ENCODE results near the gene TRIM63.
A peak's percentile ranks its signal among the peaks of the same experiment; 100 is the strongest.

TRIM63 gene

DNA sequence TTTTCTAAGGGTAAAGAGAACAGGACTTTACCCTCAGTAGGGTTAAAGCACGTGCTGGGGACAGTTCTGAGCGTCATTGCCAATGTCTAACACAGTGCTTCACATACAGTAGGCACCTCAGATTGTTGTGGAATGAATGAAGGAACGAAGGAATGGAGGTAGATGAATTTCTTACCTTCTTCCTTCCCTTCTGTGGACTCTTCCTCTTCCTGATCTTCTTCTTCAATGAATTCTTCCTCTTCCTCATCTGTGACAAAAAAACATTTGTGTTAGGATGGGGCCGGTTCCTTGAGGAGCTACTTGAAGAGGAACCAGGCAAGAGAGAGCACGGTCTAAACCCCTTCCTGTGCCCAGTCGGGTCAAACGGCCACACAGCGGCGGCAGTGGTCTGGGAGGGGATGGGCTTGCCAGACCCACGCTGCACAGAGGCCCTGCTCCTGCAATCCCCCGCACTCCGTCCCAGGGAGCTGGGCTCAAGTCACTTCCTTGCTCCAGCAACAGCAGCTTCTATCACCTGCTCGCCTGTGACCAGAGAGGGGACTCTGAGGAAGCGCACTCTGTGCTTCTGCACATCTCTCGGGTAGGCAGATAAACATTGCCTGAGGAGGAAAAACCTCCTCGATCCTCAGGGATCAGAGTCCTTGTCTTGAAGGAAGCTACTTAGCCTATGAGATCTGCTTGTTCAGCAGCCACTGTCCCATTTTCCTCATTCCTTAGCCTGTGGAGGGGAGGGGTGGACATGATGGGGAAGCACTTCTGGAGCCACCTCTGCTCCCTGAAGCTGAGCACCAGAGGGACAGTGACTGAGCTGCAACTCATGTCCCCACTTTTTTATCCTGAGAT lies 13.5 kb downstream of the TRIM63 start:
- DNase-seq = no peak

DNA sequence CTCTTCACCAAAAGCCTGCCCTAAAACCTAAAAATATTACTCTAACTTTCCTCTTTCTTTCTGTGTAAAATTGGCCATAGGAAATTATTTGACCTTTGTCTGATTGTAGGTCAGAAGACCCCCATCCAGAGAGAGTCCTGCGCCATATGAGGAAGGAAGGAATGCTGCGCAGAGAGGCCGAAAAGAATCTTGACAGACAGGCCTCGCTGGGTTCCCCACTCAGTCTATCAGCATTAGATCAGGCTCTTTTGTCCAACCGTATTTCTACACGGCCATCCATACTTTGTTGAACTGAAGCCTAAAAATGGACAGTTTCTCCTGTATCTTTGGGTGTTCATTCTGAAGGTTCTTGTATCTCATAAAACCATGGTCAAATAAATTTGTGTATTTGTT lies 17.2 kb downstream of the TRIM63 start:
- DNase-seq = no peak

DNA sequence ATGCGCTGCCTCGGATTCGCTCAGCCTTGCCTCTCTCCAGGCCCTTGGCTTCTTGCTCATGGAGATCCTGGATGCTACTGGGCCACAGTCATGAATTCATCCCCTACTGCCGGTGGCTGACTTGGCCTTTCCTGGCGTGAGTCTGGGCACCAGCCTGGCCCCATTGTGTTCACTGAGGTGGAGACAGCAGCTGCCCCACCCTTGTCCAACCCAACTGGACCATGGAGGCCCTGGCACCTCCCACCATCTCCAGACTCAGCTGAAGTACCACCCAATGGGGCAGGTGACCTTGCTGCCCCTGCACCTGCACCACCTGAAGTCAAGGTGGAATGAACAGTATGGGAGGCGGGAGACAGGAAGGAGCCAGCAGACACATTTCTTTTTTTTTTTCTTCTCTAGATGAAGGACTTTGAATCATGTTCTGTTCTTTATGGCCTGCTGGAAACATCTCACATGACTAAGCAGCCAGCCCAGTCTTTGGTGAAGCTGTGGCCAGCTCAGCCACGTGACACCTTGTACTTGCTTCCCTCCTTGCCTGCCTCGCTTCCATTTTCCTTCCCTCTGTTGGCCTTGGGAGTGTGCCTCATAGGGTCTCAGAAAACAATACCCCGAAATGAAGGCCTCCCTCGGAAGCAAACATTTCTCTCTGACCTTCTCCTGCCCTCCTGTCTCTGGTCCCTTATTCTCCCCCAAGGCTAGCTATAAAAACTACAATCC lies 17.7 kb downstream of the TRIM63 start:
- DNase-seq = no peak

DNA sequence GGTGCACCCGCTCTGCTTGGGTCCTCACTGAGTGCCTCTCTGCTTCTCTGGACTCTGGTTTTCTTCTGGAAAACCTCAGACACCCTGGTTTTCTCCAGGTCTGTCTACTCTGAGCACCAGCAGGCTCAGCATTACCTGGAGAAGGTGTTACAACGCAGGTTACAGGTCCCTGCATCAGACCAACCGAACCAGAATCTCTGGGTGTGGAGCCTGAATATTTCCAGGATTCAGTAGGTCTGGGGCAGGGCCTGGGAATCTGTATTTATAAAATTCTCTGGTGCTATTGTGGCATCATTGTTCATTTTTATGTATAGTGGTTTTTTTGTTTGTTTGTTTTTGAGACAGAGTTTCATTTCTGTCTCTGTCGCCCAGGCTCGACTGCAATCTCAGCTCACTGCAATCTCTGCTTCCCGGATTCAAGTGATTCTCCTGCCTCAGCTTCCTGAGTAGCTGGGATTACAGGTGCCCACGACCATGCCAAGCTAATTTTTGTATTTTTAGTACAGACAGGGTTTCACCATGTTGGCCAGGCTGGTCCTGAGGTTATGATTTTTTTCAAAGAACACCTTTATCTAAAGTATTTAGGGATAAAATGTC lies 20.1 kb downstream of the TRIM63 start:
- DNase-seq = no peak

DNA sequence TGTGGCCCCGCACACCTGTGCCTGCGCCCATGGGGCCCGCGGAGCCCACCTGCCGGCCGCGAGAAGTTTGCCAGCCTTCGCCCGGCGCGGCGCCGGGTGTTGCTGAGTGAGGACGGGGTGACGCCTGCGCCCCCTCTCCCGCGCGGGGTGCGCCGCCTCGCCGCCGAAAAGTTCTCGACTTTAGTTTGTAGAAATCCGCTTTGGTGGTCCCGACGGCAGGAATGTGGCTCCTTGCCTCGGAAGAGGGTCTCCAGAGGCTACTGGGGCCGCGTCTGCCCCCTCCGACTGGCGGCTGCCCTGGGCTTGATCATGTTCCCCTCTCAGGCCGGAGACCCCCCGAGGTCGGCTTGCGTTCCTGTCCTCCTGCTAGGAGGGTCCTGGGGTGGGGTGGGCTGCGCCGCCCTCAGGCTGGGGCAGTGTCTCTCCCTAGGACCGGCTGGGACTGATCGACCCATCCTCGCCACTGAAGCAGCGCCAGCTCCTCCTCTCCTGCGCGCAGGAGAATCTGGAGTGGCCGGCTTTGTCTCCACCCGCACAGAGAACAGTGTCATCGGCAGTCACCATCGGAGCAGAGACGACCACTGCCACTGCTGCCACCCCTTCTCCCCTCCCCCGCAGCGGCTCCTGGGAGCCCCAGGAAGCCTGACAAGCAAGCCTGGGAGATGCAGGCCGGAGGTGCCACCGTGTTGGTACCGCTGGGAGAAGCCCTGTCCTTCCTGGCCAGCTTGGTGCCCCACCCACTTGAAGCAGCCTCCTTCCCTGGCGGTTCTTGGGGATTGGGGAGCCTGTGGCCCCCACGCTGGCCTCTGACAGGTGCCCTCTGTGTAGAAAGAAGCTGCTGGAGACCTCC lies 21.0 kb downstream of the TRIM63 start:
- DNase-seq = no peak

DNA sequence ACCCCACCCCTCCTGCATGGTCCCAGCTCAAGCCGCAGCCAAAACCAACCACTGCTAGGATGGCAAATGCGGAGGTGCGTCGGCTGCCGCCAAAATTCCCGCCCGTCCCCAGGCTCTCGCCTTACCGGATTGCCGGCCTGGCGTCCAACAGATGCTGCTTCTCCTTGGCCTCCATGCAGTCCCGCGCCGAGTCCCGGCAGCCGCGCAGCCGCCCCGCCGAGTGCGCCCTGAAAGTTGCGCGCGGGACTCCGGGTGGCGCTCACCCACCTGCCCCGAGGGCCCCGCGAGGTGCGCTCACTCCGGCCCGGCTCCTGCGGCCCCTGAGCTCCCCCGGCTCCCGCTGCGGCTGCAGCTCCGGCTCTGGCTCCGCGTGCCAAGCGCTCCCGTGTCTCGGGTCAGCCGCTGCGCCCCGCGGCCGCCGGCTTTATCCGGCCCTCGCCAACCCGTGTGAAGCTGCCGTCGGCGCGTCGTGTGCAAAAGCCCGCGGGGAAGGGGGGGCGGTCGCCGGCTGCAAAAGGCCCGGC lies 21.6 kb downstream of the TRIM63 start, which contains the start of gene SLC30A2:
Gene SLC30A2, minus strand, starts transcription at position 397 of the 524 bp plus-strand sequence. Its CDS starts 222 bp downstream, at position 175.
- no peak for DNase-seq

DNA sequence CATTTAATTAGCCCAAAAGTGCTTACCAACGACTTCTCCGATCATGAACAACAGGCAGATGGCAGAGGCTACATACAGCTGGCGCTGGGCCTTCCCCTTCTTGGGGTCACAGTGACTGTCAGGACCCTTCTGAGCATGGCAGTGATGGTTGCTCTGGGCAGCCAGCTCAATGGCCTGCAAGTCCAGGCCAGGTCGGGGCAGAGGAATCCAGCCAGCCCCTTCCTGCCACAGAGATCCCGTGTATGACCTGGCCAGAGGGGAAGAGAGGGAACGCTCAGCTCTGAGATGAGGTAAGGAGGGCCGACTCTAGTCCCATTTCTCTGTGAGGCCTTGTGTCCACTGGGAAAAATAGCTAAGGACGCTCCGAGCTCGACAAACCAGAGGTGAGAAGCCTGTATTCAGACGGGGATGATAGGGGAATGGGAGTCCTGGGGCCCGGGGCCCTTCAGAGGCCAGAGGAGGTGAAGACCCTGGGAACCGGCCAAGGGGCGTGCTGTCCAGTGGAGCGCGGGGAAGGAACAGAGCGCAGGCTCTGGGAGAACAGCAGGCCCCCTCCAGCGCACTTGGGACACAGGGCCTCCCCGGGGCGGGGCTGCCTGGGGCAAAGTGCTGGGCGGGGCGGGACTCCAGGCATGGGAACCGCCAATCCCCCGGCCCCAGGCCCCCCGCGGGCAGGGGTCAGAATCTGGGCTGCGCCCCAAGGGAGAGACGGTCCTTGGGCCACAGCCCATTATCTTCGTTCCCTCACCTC lies 22.3 kb downstream of the TRIM63 start:
- DNase-seq = no peak

DNA sequence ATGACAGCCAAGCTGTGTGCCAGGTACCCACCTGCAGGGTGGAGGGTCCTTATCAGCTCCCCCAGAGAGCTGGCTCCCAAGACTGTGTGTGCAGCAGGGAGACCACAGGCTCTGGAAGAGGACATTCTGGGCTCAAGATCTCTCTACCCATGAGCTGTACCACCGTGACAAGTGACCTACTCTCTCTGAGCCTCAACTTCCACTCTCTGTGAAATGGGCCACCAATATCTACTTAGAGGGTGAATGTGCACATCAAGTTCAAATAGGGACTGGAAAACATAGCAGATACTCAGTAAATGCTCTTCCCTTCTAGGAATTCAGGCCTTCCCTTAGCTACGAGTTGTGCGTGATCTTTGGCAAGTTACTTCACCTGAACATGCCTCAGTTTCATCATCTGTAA lies 23.0 kb downstream of the TRIM63 start:
- DNase-seq = no peak

DNA sequence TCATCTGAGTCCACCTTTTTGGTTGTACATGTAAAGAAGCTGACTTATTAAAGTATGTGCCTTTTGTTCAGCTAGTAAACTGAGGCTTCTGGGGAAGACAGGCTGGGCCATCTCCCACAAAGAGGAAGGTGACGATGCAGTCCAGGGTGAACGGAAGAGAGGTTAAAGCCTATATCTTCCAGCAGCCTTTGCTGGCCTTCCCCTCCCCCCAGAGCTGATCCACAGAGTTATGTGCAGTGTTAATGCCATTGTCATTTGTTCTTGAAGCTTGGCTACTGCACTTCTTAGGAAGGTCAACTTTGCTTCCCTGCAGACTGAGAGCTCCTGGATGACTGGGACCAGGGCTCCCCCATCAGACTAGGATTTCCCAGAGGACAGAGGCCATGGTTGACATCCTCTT lies 23.7 kb downstream of the TRIM63 start:
- DNase-seq = no peak

DNA sequence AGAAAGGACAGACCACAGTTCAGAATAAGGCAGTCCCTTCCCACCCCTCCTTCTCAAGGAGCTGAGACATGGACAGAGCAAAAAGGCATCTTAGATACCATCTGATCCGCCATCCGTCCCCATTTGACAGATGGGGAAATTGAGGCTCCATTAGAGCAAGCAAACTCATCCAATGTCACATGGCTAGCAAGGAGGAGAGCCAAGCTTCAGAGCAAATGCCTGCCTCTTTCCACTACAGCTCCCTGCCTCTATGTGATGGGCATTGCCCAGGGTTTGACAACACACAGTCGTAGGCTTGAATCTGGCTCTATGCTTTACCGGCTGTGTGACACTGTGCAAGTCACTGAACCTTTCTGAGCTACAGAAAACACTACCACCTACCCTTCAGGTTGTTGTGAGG lies 25.5 kb downstream of the TRIM63 start:
- no peak for DNase-seq

DNA sequence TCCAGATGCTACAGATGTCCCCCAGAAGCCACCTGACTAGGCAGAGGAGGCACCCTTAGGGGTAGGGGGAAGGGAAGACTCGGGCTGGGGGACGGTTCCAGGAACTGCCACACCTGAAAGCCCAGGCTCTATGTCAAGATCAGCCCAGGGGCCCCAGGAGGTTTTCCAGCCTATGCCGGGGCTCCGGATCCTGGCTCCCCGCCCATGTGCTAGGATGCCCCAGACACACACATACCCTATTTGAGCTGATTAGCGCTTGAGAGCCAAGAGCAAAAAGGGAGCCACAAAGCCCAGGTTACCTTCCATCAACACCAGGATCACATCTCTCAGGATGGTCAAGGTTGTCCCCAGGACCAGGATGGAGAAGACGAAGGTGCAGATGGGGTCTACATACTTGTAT lies 26.0 kb downstream of the TRIM63 start:
- no peak for DNase-seq

DNA sequence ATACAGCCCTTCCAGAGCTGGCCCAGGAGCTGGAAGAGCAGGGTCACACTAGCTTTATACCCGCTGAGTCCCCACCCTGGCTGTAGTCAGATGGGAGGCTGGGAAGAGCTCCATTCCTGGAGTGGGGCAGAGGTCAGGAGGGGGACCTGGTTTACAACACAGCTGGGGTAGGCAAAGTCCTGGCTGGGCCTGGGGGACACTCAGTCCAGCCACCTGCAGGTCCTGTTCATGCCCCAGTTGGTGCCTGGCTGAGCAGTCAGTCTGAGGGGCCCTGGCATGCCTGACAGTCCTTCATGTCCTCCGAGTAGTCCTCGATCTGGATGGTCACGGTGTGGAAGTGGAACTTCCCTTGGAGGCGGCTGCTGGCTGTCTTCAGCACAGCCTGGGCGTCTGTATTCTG lies 28.5 kb downstream of the TRIM63 start:
- DNase-seq = no peak

DNA sequence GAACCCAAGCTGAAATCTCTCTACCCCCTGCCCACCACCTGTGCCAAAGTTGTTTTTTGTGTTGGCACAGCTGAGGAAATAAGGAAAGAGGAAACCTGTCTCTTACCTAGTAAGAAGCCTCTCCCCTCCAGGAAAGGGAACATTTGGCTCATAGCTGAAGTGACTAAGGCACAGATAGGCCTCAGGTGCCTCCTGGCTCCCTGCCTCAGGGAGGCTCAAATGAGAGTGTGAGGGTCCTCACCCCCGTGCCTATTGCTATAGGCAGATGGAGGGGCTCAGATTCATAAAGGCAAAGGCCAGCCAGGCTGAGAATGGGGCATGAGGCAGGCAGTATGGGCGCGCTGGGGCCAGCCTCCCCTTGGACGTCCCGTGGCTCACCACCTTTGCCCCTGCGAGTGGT lies 29.0 kb downstream of the TRIM63 start:
- DNase-seq = no peak

- DNase-seq = no peak
Measured at GRCh38 chr1:26037904-26038303, 29.5 kb downstream of the TRIM63 start.

- no peak for DNase-seq
Measured at GRCh38 chr1:26036756-26037281, 30.6 kb downstream of the TRIM63 start.

DNA sequence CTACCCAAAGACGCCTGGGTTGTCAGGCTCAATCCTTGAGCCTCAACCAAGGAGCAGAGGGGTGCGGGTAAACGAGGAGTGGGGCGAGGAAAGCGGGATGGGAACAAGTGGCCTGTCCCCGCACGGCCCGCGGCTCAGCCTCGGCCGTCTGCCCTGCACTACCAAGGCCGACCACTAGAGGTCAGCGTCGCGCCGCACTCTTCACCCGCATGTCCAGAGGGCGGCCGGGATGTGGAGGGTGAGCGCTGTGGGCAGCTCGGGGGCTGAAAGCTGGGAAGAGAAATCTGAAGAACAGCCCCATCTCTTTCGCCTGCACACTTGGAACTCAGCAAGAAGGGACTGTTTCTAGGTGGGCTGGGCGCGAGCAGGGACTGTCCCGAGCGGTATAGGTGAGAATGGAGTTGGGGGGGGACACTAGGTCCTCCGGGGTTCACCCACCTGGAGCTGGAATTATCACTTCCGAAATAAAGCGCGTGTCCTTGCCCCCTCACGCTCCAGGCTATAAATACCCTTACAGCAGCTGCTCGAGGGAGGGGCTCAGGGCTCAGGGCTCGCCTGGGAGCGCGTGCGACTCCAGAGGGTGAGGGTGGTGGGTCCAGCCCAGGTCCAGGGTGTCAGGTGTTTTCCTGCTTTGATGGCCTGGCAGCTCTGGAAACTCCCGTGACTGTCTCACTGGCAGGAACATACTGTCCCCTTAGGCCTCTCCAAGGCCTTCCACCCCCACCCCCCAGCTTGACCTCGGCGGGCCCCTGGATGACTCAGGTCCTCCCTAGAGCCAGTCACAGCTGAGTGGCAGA lies 31.3 kb downstream of the TRIM63 start:
- peak; percentile 70 for DNase-seq

DNA sequence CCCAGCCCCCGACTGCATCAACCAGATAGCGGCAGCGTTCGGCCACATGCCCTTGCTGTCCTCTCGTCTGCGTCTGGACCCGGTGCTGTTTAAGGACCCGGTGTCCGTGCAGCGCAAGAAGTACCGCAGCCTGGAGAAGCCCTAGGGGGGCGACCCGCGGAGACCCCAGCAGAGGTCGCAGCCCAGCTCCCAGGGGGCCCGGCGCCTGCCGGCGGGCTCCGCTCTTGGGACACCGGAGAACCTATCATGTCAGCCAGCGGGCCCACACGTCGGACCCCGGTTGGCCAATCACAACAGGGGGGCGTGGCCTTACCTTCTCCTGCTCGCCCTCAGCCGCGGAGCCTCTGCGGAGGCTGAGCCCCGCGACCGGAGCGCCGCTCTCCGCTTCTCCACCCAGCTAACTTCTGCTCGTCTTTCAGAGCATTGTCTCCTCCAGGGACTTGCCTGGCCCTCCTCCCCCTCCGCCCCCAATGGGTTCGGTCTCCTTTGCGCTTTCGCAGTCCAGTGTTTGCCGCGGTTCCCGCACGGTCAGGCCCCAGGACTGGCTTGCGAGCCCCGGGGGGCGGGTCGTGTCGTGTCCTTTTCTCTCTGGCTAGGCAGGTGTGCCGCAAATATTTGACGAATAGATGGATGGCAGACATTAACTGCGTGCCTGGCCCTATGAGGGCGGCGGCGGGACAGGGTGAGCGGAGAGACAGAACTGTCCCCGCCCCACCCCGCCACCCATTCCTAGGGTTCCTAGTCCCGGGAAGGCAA lies 32.0 kb downstream of the TRIM63 start:
- DNase-seq = peak; percentile 92

DNA sequence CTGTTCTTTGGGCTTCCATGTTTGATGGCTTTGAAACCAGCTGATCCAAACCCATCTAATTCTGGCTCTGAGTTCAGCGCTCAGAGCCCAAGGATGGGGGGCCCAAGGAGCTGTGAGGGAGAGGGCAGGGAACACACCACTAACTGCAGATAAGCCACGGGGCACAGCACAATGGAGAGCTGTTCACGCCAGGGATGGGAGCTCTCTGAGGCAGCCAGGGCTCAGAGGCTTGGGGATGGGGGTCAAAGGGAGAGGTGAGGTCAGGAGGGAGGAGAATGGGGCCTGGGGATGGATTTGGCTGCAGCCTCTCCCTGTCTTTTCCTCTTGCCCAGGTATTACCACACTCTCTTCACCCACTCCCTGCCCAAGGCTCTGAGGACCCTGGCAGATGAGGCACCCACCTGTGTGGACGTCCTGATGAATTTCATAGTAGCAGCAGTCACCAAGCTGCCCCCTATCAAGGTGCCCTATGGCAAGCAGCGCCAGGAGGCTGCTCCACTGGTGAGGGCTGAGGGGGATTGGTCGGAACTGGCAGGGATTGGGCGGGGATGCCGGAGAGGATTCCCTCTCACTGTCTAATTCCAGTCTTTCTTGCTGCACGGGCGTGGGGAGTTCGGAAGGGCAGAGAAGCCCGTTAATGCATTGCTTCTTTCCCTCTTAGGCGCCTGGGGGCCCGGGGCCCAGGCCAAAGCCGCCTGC lies 32.8 kb downstream of the TRIM63 start:
- no peak for DNase-seq

GRCh38 chr1:26032656-26033357 lies 34.6 kb downstream of the TRIM63 start:
- no peak for DNase-seq
